CD4-positive, alpha-beta T cell treated with Interleukin-1 beta for 1 hour (primary cell): ENCODE results near the gene SLC17A2.

ENCODE experiments used
- DNase-seq, 2 donors: peaks; one replicate each; pipeline ENCODE4 v3.0.0-alpha.2; 2020 to 2022

SLC17A2 gene

GRCh38 chr6:25918083-25918683 is 12.3 kb downstream of the SLC17A2 start:
- DNase-seq, result no peak

GRCh38 chr6:25916789-25917490 is 13.6 kb downstream of the SLC17A2 start:
- no peak for DNase-seq

GRCh38 chr6:25916330-25916729 is 14.2 kb downstream of the SLC17A2 start:
- DNase-seq, result no peak

- no peak for DNase-seq
These were observed 16.8 kb downstream of the SLC17A2 start for GRCh38 chr6:25913741-25914140.

- DNase-seq, result no peak
These were observed 19.1 kb downstream of the SLC17A2 start for GRCh38 chr6:25911351-25911750.

- DNase-seq, result no peak
These were observed 22.9 kb downstream of the SLC17A2 start for GRCh38 chr6:25907475-25908014.

GRCh38 chr6:25903467-25904099 is 26.9 kb downstream of the SLC17A2 start:
- DNase-seq, result no peak

GRCh38 chr6:25902071-25902470 is 28.4 kb downstream of the SLC17A2 start:
- DNase-seq, result no peak

GRCh38 chr6:25900843-25901242 is 29.6 kb downstream of the SLC17A2 start:
- no peak for DNase-seq

- DNase-seq, result no peak
These were observed 30.7 kb downstream of the SLC17A2 start for GRCh38 chr6:25899580-25900408.

- no peak for DNase-seq
These were observed 31.4 kb downstream of the SLC17A2 start for GRCh38 chr6:25899123-25899522.

GRCh38 chr6:25898289-25898977 is 32.1 kb downstream of the SLC17A2 start:
- DNase-seq, result no peak

- DNase-seq, result no peak
These were observed 34.2 kb downstream of the SLC17A2 start for GRCh38 chr6:25896252-25896651.

GRCh38 chr6:25895771-25896170 is 34.7 kb downstream of the SLC17A2 start:
- DNase-seq, result no peak

- DNase-seq, result no peak
These were observed 36.7 kb downstream of the SLC17A2 start for GRCh38 chr6:25893778-25894177.

- DNase-seq, result no peak
These were observed 37.6 kb downstream of the SLC17A2 start for GRCh38 chr6:25892877-25893276.

GRCh38 chr6:25889877-25890853 is 40.3 kb downstream of the SLC17A2 start:
- DNase-seq, result peak in 1 of 2 donors; percentile 34

- DNase-seq, result no peak
These were observed 41.9 kb downstream of the SLC17A2 start for GRCh38 chr6:25888626-25889025.

GRCh38 chr6:25886066-25886465 is 44.4 kb downstream of the SLC17A2 start:
- DNase-seq, result no peak

- no peak for DNase-seq
These were observed 46.5 kb downstream of the SLC17A2 start for GRCh38 chr6:25883991-25884390.

- DNase-seq, result no peak
These were observed 47.0 kb downstream of the SLC17A2 start for GRCh38 chr6:25883536-25883935.
